Activated CD8-positive, alpha-beta T cell treated with anti-CD3 and anti-CD28 coated beads for 36 hours (primary cell): ENCODE results near the gene MYLK4. TPM values are rescaled to one million over a fixed set of nuclear protein-coding genes. Genes with fewer than 3 reads are reported as not detected.

ENCODE experiments used
- ATAC-seq: fragments of 200-7000 bp; cut with Tn5 transposase; one replicate; pipeline ENCODE4 v1.10.0; 2021; ENCODE audit warnings: mild to moderate bottlenecking, moderate library complexity
- CTCF ChIA-PET: fragments of 350-600 bp; sonication (Branson Sonifier 250); formaldehyde crosslinking; loops from one replicate; lab custom pipeline; 2021; ENCODE audit warnings: antibody characterized with exemption; lab: Charles Lee
- POLR2A ChIA-PET: fragments of 350-600 bp; sonication (Branson Sonifier 250); formaldehyde crosslinking; loops from one replicate; lab custom pipeline; 2021; ENCODE audit warnings: antibody characterized with exemption; lab: Charles Lee
- DNase-seq: peaks from one replicate; pipeline ENCODE4 v3.0.0-alpha.2; 2020
- H3K27ac Mint-ChIP-seq: one replicate; pipeline ENCODE4 v1.8.0; 2021; ENCODE audit warnings: mild to moderate bottlenecking, mixed read lengths
- H3K27me3 Mint-ChIP-seq: one replicate; pipeline ENCODE4 v1.8.0; 2021; ENCODE audit warnings: mixed read lengths
- H3K36me3 Mint-ChIP-seq: one replicate; pipeline ENCODE4 v1.8.0; 2021; ENCODE audit warnings: low read depth, mixed read lengths
- H3K4me1 Mint-ChIP-seq: one replicate; pipeline ENCODE4 v1.8.0; 2021; ENCODE audit warnings: low read depth, mixed read lengths
- H3K4me3 Mint-ChIP-seq: one replicate; pipeline ENCODE4 v1.8.0; 2021; ENCODE audit warnings: mild to moderate bottlenecking, moderate library complexity, mixed read lengths
- H3K9me3 Mint-ChIP-seq: one replicate; pipeline ENCODE4 v1.8.0; 2021; ENCODE audit warnings: mixed read lengths
- intact Hi-C: fragments of 100-400 bp; cut with micrococcal nuclease; formaldehyde crosslinking; loops from one replicate; pipeline ENCODE4 v1.10.0; 2022
- total RNA-seq, 2 experiments: library from RNA; stranded (reverse); gene quantifications; one replicate each; pipeline ENCODE4 v1.2.3, GENCODE V29; 2021
- TF ChIP-seq, protein P1 (sequence below): fragments of 200-600 bp; IDR thresholded peaks from one replicate; pipeline ENCODE4 v1.8.0; 2022; ENCODE audit warnings: antibody characterized with exemption, mild to moderate bottlenecking

The MYLK4 gene
- total RNA-seq, 2 experiments from 2014 or later: 0.09 to 0.11 TPM

- H3K36me3 Mint-ChIP-seq: no peaks in the 10 kb centered on the region
- H3K4me1 Mint-ChIP-seq: no peaks in the 10 kb centered on the region
- no peak overlapping the region for H3K27ac Mint-ChIP-seq
- CTCF ChIA-PET: no interaction called here
- H3K9me3 Mint-ChIP-seq: no peaks in the 10 kb centered on the region
- POLR2A ChIA-PET: no interaction called here
- no peak for DNase-seq
- no peak overlapping the region for H3K4me3 Mint-ChIP-seq
- no peaks in the 10 kb centered on the region for H3K27me3 Mint-ChIP-seq
- ATAC-seq: no peak
- TF ChIP-seq, protein P1, sequence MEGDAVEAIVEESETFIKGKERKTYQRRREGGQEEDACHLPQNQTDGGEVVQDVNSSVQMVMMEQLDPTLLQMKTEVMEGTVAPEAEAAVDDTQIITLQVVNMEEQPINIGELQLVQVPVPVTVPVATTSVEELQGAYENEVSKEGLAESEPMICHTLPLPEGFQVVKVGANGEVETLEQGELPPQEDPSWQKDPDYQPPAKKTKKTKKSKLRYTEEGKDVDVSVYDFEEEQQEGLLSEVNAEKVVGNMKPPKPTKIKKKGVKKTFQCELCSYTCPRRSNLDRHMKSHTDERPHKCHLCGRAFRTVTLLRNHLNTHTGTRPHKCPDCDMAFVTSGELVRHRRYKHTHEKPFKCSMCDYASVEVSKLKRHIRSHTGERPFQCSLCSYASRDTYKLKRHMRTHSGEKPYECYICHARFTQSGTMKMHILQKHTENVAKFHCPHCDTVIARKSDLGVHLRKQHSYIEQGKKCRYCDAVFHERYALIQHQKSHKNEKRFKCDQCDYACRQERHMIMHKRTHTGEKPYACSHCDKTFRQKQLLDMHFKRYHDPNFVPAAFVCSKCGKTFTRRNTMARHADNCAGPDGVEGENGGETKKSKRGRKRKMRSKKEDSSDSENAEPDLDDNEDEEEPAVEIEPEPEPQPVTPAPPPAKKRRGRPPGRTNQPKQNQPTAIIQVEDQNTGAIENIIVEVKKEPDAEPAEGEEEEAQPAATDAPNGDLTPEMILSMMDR: no peak
- intact Hi-C loops: no loop called here
Measured at GRCh38 chr6:2677080-2677593, 73.6 kb downstream of the MYLK4 start.

DNA sequence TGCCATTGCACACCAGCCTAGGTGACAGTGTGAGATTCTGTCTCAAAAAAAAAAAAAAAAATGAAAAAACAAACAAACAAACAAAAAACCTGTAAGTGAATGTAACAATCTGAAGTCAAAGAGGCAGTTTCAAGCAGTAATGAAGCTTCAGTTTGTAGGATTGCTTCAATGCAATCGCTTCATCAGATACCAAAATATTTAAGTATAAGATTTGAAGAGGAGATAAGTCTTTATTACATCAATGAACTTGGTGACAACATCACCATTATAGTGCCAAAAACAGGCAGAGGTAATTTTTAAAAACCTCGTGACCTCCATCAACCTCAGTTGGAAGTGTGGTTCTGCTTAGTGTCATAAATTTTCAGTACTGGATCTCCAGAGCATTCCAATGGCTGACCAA lies 74.7 kb downstream of the MYLK4 start:
- ChIA-PET CTCF (no interaction called here), POLR2A (no interaction called here)
- Mint-ChIP-seq H3K4me3 (no peak overlapping the region), H3K36me3 (no peaks in the 10 kb centered on the region), H3K27ac (no peak overlapping the region), H3K9me3 (no peaks in the 10 kb centered on the region), H3K27me3 (no peaks in the 10 kb centered on the region), H3K4me1 (no peaks in the 10 kb centered on the region)
- TF ChIP-seq, protein P1: no peak
- ATAC-seq (no peak), DNase-seq (no peak)
- intact Hi-C loops: no loop called here

DNA sequence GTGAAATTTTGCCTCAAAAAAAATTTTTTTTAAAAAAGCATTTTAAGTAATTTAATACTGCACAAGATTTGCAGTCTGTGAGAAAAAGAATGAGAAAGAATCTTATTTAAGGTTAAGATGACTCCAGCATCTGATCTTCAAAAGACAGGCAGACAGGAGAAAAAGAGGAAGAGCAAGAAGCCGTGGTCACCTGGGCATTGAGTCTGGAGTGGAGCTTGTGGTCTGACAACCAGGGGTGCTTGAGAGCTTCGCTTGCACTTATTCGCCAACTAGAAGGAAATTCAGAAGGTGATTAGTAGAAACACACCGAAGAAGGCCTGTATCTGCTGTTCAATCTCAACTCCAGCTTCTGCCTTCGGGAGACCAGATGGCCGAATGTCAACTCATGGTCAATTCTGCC lies 75.9 kb downstream of the MYLK4 start:
- Mint-ChIP-seq H3K27ac (no peak overlapping the region), H3K27me3 (no peaks in the 10 kb centered on the region), H3K36me3 (no peaks in the 10 kb centered on the region), H3K9me3 (no peaks in the 10 kb centered on the region), H3K4me3 (no peak overlapping the region), H3K4me1 (no peaks in the 10 kb centered on the region)
- POLR2A ChIA-PET: no interaction called here
- intact Hi-C loops: no loop called here
- no peak for ATAC-seq
- TF ChIP-seq, protein P1: no peak
- no peak for DNase-seq
- CTCF ChIA-PET: interaction anchor here (1.0 to 1.3 kb wide), 2 partner anchors 11 to 18 kb away, joined by 4 read pairs; no protein-coding TSS in a partner anchor

- no peaks in the 10 kb centered on the region for H3K9me3 Mint-ChIP-seq
- no peaks in the 10 kb centered on the region for H3K36me3 Mint-ChIP-seq
- no peak overlapping the region for H3K4me3 Mint-ChIP-seq
- peaks cover 4% of the 10 kb centered on the region for H3K27me3 Mint-ChIP-seq
- intact Hi-C loops: no loop called here
- H3K27ac Mint-ChIP-seq: no peak overlapping the region
- DNase-seq (no peak), ATAC-seq (no peak)
- TF ChIP-seq, protein P1: no peak
- POLR2A ChIA-PET: no interaction called here
- no peaks in the 10 kb centered on the region for H3K4me1 Mint-ChIP-seq
- CTCF ChIA-PET: no interaction called here
Measured at GRCh38 chr6:2669067-2669700, 81.5 kb downstream of the MYLK4 start.

- Mint-ChIP-seq H3K4me3 (no peak overlapping the region), H3K36me3 (no peaks in the 10 kb centered on the region), H3K4me1 (peaks cover 5% of the 10 kb centered on the region), H3K27me3 (peaks cover 4% of the 10 kb centered on the region), H3K27ac (no peak overlapping the region), H3K9me3 (peaks cover 4% of the 10 kb centered on the region)
- TF ChIP-seq, protein P1: no peak
- ATAC-seq (no peak), DNase-seq (no peak)
- intact Hi-C loops: no loop called here
- ChIA-PET CTCF (interaction anchor here (1.3 kb wide), 1 partner anchor 33 kb away, joined by 3 read pairs; no protein-coding TSS in a partner anchor), POLR2A (no interaction called here)
Measured at GRCh38 chr6:2667617-2668016, 83.1 kb downstream of the MYLK4 start.
